NCI-H1436 (cell line): ENCODE results near the gene BEND7.
"Not testable (repeated sequence)": the region's sequence is repeated elsewhere in the genome, so short reads cannot be mapped to it uniquely, and the experiment has no call there.

ENCODE experiments used
- DNase-seq: peaks from one replicate; lab custom pipeline; 2025; lab: John Stamatoyannopoulos, UW

The BEND7 gene, protein sequence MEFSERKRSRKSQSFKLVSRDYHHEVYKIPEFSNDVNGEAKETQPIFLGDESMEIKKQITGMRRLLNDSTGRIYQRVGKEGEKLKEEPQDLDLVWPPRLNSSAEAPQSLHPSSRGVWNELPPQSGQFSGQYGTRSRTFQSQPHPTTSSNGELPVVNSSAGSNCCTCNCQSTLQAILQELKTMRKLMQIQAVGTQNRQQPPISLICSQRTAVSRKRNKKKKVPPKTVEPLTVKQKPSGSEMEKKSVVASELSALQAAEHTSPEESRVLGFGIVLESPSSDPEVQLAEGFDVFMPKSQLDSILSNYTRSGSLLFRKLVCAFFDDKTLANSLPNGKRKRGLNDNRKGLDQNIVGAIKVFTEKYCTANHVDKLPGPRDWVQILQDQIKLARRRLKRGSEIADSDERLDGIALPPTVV

DNA sequence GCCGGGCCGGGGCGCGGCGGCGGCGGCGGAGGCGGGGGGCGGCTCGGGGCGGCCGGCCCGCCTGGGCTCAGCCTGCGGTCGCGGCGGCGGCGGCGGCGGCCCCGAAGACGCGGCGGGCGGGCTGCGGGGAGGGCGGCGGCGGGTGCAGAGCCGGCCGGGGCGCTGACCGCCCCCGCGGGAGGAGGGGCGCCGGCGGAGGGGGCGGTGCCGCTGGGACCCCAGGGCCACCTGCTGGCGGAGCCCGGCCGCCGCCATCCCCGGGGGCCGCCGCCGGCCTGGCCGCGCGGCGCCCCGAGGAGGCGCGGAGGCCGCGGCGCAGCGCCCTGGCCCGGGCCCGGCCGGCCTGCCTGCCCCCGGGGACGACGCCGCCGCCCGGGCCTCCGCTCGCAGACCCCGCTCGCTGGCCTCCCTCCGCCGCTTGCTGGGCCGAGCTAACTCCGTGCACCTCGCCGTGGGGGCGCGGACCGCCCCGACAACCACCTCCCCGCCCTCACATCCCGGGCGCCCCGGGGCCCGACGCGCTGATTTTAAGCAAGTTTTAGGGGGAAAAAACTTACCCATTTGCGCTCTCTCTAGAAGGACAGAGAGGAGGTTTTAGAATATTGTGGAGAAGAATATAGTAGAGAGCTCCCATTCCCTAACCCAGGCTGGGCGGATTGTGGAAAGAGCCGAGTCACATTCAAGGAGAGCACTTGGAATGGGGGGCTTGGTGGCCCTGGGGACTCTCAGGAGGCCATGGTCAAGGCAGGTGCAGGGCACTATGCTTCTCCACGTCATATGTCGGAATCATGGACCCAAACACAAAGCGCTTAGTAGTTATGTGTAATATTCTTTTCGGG, at the start of gene BEND7:
TSS of gene BEND7 (minus strand) at position 140 of the 839 bp plus-strand sequence. CDS start 481 bp downstream, outside the sequence.
- no peak for DNase-seq

DNA sequence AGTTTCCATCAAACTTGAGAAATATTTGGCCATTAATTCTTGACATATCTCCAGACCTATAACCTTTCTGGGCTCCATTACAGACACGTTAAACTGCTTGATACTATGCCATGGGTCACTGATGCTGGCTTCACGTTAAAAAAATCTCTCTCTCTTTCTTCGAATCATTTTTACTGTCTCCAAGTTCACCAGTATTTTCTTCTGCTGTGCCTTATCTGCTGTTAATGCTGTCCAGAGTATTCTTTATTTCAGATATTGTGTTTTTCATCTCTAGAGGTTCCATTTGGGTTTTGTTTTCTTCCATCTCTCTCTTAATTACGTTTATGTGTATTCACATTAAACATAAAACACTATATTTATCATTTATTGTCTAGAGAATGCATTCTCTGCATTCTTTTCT, 45.1 kb upstream of the BEND7 start:
- DNase-seq: no peak

DNA sequence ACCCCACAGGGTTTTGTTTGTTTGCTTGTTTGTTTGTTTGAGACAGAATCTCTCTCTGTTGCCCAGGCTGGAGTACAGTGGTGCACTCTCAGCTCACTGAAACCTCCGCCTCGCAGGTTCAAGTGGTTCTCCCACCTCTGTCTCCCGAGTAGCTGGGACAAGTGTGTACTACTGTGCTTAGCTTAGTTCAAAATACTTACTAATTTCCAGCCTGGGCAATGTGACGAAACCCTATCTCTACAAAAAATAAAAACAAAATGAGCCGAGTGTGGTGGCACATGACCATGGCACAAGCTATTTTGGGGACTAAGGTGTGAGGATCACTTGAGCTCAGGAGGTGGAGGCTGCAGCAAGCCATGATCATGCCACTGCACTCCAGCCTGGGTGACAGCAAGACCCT, 42.7 kb upstream of the BEND7 start:
- no peak for DNase-seq

DNA sequence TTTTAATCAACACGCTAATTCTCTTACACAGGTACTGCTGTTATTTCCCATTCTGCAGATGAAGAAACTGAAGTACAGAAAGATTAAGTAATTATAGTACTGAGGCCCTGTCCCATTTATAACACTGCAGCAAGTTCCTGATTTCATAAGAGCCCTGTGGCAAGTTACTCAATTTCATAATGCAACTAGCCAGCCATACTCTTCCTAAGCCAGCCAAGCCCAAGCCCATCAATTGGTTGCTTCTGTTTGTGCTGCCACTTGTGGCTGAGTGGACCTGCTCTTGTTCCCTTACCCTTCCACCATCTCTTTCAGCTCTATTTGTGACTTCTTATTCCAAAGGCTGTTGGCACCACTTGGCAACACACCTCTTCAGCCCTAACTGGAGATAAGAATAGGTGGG, 38.2 kb upstream of the BEND7 start:
- no peak for DNase-seq

DNA sequence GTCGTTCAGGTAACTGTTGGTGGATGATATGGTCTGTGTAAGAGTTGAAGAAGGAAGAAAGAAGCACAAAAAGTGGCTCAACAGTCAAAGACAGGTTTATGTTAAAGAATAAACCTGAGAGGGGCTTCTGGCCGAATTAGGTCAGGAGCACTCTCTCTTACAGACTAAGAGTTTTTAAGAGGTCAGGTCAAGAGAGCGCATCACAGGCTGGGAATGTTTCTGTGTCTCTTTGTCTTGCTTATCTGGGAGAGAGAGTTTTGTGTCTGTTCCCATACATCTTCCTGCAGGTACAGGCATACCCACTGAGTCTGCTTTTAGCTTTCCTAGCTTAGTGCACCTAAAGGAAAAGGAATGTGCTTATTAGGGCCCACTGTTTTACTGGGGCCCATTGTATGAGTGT, 35.8 kb upstream of the BEND7 start:
- DNase-seq: no peak

DNA sequence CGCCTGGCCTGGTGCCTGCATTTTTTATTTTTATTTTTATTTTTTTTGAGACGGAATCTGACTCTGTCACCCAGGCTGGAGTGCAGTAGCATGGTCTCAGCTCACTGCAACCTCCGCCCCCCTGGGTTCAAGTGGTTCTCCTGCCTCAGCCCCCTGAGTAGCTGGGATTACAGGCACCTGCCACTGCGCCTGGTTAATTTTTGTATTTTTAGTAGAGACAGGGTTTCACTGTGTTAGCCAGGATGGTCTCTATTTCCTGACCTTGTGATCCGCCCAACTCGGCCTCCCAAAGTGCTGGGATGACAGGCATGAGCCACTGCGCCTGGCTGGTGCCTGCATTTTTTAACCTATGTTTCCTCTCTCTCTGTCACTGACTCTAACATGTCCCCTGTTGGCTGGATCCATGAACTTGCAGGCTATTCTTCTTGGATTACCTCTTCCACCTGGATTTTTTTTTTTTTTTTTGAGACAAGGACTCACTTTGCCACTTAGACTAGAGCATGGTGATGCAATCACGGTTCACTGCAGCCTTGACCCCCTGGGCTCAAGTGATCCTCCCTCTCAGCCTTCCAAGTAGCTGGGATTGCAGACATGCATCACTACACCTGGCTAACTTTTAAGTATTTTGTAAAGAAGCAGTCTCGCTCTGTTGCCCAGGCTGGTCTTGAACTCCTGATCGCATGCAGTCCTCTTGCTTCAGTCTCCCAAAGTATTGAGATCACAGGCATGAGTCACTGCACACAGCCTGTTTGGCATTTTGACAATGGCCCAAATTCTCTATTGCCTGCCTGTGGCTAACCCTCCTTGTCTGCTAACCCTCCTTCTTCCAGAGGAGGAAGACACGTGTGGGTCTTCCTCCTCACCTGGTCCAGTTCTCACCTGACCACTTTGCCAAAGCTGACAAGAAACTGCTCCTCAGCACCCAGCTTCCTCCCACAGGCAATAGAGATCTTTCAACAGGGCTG, 34.9 kb upstream of the BEND7 start:
- DNase-seq: no peak

DNA sequence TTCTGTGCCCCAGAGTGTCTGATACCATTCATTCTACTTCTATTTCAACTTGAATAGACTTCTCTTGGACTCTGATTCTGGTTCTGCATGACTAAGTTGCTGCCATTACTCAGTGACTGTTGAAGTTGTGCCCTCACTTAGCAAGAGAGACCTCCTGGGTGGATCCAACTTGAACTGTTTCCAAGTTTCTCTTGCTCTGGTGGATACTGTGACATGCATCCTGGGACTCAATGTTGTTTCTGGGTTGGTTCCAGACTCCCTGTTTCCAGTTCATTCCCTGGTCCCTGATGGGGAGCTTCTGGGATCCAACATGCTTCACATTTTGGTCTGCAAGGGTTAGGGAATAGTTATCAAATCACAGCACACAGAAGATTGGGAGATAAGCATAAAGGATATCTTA, 31.8 kb upstream of the BEND7 start:
- DNase-seq: no peak

DNA sequence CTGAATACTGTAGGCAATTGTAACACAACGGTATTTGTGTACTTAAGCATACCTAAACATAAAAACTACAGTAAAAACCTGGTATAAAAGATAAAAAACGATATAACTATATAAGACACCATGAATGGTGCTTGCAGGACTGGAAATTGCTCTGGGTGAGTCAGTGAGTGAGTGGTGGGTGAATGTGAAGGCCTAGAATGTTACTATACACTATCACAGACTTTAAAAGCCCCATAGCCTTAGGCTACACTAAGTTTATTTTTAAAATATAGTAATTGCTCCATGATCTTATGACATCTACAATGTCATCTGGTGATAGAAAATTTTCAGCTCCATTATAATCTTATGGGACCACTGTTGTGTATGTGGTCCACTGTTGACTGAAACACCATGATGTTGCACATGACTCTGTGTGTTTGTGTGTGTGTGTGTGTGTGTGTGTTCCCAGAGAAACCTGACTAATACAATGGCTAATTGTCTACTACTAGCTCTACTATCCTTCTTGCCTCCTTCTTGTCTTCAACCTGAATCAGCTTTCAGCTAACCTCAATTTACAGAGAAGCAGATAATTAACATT, 30.4 kb upstream of the BEND7 start:
- no peak for DNase-seq

DNA sequence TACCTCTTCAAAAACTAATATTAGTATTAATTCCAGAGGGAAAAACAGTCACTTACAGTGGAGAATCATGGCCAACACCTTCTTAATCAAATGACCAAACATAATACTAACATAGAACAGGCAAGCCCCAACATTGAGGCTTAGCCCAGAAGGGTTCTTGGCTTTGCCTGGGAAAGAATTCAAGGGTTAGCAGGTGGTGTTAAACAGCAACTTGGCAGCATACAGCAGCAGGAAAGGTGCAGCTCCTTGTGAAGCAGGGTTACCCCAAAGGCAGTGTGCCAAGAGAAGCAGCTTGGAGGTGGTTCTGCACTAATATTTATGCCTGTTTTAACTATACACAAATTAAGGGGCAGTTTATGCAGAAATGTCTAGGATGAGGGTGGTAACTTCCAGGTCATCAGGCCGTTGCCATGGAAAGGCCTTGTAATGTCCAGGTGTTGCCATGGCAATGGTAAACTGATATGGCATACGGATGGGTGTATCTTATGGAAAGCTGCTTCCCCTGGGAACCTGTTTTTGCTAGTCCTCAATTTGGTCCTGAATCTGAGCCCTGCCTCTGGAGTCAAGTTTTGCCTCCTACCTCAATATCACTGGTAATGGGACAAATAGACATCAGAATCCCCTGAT, 27.2 kb upstream of the BEND7 start:
- no peak for DNase-seq

DNA sequence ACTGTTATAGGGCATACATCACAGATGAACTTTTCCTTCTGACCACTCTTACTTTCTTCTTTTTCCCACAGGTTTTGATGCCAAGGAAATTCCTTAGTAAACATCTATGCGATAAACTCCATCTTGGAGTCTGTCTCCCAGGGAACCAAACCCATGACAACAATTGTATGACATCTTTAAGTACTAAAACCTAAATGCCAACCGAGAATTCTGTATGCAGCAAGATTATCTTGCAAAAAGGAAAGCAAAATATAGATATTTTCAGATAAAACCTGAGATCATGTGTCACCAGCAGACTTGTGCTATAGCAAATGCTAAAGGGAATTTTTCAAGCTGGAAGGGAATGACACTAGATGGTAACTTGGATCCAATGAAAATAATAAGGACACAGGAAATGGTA, 22.0 kb upstream of the BEND7 start:
- DNase-seq: no peak

DNA sequence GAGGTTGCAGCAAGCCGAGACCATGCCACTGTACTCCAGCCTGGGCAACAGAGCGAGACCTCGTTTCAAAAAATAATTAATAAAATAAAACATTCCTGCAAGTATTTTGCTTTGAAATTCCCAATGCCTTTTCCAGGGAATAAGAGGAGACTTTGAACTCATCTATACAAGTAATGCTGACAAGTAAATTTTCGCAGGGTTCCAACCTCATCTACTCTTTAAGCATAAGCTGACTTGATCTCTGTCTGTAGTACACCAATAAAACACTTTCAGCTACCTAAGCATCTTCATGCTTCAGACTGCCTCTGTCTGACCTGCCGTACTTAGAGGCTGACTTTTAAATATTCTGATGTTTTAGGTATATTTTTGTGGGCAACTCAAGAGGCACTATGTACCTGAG, 13.7 kb upstream of the BEND7 start:
- no peak for DNase-seq

DNA sequence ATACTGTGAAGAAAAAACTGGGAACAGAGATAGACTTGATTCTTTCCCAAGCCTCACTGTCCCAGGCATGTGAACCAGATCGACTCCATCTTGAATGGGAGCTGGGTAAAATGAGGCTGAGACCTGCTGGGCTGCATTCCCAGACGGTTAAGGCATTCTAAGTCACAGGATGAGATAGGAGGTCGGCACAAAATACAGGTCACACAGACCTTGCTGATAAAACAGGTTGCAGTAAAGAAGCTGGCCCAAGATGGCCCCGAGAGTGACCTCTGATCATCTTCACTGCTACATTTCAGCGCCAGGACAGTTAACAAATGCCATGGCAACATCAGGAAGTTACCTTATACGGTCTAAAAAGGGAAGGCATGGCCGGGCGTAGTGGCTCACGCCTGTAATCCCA, 9.2 kb upstream of the BEND7 start:
- not testable (repeated sequence) for DNase-seq

DNA sequence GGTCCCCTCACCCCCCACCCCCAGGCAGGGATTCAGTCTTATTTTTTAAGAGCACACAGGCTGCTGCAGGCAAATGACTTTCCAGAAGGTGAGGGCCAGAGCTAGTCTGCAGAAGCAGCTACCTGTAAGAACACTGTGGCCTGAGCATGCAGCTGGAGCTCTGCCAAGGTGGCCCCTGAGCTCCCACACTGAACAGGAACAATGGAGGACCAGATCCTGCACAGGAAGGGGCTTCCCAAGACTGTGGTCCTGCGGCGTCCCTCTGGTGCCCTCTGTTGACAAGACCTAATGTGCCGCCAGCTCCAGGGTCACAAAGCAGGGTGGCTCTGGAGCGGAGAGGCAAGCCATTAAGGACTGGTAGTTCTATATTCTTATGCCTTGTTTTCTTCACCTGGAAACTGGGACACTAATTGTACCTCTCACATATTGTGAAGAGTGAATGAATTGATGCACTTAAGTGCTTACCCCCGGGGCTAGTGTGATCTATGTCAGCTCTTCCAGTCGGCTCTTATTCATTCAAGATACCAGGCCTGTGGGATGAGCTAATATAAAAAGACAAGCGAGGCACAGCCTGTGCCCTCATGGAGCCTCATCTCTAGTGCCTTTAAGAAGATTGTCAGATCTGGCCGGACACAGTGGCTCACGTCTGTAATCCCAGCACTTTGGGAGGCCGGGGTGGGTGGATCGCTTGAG, 8.0 kb upstream of the BEND7 start:
- peak; percentile 61 for DNase-seq

DNA sequence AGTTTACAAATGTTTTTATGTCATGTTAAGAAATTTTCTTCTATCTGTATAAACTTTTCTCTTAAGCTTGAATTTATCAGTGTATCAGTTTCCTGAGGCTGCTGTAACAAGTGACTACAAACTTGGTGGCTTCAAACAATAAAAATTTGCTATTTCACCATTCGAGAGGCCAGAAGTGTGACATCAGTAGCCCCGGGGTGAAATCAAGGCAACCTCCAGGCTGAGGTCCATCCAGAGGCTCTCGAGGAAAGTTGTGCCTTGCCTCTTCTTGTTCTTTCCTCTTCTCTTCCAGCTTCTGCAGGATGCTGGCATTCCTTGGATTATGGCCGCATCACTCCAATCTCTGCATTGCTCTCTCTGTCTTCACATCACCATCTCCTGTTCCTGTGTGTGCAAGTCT, 6.5 kb upstream of the BEND7 start:
- no peak for DNase-seq

DNA sequence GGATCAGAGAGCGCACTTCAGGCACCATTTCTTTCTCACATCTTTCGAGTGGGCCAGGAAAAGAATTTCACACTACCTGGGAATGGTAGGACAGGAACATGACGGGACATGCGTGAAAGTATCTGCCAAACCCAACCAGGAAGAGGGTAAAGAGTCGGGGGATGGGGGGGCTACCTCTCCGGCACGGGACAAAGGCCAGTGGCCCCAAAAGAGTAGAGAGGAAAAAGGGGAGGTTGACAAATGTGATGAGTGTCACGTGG, 830 bp upstream of the BEND7 start:
- DNase-seq: no peak

DNA sequence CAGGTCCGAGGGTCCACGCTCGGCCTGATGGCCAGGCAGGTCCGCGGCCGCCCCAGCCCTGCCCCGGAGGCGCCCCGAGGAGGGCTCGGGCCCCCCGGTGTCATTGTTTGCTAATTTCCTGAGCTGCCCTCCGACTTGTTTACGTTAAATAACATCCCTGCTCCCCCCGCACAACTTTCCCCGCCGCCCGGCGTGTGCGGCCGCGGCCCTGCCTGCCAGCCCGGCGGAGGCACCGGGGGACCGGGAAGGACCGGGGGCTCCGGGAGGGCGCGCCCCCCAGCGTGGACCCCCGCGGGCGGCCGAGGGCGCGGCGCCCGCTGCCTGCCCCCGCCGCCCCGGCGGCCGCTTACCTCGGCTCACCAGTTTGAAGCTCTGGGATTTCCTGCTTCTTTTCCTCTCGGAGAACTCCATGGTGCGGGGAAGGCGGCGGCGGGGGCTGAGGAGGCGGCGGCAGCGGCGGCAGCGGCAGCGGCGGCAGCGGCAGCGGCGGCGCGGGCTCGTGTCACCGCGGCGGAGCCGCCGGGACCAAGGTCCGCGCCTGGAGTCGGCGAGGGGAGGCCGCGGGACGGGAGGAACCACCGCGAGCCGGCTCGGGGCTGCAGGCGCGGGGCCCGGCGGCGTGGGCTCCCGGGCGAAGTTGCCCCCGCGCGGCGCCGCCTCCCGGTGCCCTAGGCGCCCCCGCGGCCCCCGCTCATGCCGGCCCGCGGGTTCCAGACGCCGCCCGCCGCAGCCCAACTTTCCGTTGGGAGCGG, 515 bp downstream of the BEND7 start:
- no peak for DNase-seq

DNA sequence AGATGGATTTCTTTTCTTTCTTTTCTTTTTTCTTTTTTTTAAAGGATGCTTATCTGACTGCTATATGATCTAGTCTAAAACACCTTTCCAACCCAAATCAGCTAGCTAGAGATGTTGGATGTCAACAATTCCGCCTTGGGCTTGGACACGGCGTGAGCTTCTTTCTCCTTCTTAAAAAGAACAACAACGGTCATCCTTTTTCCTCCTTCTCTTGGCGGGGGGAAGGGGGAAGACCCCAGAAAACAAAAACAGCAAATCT, 1.0 kb downstream of the BEND7 start:
- no peak for DNase-seq

DNA sequence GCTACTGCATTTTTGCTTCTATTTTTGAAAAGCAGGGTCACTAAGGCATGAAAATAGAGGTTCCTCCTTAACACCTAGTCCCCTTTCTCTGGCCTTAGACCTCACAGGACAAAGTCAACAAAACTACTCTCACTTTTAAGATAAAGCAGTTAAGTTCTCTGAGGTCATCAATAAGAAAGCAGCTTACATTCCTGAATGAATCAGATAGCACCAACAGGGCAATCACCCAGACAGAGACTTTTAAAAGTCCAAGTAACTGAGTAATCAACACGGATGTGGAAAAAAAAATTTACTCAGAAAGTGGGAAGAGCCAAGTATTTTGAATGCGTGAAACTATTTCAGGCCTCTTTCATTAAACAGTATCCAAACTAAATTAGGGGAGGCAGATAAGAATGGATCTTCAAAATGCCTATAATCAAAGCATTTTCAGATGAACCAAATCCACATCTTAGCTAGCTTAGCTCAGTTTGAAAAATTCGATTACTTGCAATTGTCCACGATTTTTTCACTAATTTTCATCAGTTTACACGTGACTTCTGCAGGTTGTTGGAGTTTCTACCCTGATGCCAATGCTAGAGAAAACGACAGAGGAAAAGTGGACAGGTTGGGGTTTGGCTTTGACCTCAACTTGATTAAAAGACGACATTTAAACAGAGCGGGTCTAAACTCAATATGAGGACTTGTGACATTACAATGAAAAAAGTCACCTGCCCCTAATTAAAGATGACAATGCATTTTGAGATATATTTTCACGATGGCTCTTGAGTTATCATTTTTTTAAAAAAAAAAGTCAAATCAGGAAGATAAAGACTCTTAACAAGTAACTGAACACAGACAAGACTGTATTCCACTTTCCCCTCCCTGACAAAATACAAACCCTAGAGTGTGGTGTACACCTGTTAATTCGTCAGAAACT, 1.6 kb downstream of the BEND7 start:
- no peak for DNase-seq

DNA sequence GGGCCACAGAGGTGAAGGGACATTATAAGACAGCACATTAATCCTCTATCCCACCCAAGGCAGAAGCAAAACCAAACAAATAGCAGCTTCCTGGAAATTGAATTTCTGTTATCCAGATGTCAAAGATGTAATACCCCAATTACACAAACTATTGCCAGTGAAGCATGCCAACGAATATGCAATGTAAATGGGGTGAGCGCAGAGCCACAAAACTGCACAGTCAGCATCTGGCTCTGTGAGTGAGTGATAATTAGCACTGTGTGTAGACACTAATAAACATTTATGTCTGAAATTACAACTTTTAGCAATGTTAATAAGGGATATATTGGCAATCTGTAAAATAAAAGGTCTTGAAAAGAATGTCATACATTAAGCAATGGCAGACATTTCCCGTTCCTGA, 3.2 kb downstream of the BEND7 start:
- no peak for DNase-seq
